Esophagus muscularis mucosa (tissue), 3 donors: ENCODE data around the gene NPLOC4.

Experiments
- CTCF ChIP-seq, 3 experiments: fragments of 200-600 bp in 2 of 3; fragments of 450-650 bp in 1 of 3; sonication (generic) in 2 of 3; IDR thresholded peaks; one replicate each; pipeline ENCODE4 v1.5.1; 2017 to 2019; ENCODE audit warnings: antibody characterized with exemption in 3 of 3, mild to moderate bottlenecking in 2 of 3, moderate library complexity in 1 of 3
- POLR2A ChIP-seq: fragments of 450-650 bp; IDR thresholded peaks from one replicate; pipeline ENCODE4 v1.6.1; 2017; ENCODE audit warnings: antibody characterized with exemption, moderate library complexity, mild to moderate bottlenecking, low read depth
- POLR2AphosphoS5 ChIP-seq, 2 donors: sonication (generic); formaldehyde crosslinking; IDR thresholded peaks; one replicate each; pipeline ENCODE4 v1.6.1; 2017; ENCODE audit warnings: antibody characterized with exemption in 2 of 2

GRCh38 chr17:81615401-81615930 lies 21.4 kb downstream of the NPLOC4 start:
- TF ChIP-seq CTCF (IDR thresholded peaks at IDR 0.05) (no peak), POLR2A (no peak), POLR2AphosphoS5 (IDR thresholded peaks at IDR 0.05) (no peak)
